GM10248 (cell line): Measurements from ENCODE around the gene PKD2.

Experiments used
- CTCF ChIA-PET: fragments of 300-600 bp; sonication (Branson Sonifier 250); formaldehyde crosslinking; extraction: SDS; loops from one replicate; lab custom pipeline; 2021; ENCODE audit warnings: antibody characterized with exemption; lab: Yijun Ruan, JAX
- POLR2A ChIA-PET: fragments of 350-650 bp; sonication (Branson Sonifier 250); formaldehyde crosslinking; extraction: SDS; loops from one replicate; lab custom pipeline; 2020; ENCODE audit warnings: antibody characterized with exemption; lab: Yijun Ruan, JAX
- DNase-seq: peaks from one replicate; pipeline ENCODE4 v3.0.0; 2012; ENCODE audit errors: extremely low spot score
- TF ChIP-seq, protein P1 (sequence below): IDR thresholded peaks from 2 replicates; pipeline ENCODE4 v1.5.1; 2012; ENCODE audit warnings: mild to moderate bottlenecking, low read depth; ENCODE audit errors: extremely low read depth, missing control alignments, control extremely low read depth

PKD2 gene

DNA sequence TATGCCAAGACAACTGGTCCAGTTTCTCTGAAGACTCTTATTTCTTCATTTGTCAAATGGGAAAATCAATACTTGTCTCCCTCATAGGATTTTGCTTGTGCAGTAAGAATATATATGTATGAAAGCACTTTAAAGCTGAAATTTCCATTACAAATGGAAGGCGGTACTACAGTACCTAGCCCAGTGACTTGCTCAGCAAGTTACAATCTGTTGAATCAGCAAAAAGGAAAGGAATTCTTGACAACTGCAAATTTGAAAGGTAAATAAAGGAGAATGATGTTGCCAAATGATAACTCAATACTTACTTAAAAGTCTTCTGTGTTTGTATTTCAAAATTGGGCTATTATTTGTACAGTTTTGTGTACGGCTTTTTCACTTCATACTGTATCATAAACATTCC is 71.1 kb downstream of the PKD2 start:
- CTCF ChIA-PET: no interaction called here

DNA sequence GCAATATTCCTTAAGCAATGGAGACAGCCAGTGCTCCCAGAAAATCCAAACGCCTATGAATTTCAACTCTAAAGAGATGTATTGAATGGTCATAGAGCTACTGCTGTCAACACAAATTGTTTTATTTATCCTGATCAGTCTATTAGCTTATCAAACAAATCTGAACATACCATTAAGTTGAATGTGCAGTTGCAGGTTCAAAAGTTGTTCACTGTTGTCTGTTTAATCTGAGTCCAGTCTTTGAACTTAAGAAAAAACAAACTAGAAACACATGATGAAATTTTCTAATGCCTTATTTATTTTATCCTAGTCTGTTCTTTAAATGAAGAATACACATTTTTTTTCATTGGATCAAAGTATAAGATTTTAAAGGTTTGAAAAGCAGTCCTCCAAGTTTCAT is 73.2 kb downstream of the PKD2 start:
- CTCF ChIA-PET: no interaction called here

More for the DNA sequence above, 71.1 kb downstream of the PKD2 start:
- TF ChIP-seq, protein P1, sequence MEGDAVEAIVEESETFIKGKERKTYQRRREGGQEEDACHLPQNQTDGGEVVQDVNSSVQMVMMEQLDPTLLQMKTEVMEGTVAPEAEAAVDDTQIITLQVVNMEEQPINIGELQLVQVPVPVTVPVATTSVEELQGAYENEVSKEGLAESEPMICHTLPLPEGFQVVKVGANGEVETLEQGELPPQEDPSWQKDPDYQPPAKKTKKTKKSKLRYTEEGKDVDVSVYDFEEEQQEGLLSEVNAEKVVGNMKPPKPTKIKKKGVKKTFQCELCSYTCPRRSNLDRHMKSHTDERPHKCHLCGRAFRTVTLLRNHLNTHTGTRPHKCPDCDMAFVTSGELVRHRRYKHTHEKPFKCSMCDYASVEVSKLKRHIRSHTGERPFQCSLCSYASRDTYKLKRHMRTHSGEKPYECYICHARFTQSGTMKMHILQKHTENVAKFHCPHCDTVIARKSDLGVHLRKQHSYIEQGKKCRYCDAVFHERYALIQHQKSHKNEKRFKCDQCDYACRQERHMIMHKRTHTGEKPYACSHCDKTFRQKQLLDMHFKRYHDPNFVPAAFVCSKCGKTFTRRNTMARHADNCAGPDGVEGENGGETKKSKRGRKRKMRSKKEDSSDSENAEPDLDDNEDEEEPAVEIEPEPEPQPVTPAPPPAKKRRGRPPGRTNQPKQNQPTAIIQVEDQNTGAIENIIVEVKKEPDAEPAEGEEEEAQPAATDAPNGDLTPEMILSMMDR: no peak
- POLR2A ChIA-PET: no interaction called here
- DNase-seq: no peak

DNA sequence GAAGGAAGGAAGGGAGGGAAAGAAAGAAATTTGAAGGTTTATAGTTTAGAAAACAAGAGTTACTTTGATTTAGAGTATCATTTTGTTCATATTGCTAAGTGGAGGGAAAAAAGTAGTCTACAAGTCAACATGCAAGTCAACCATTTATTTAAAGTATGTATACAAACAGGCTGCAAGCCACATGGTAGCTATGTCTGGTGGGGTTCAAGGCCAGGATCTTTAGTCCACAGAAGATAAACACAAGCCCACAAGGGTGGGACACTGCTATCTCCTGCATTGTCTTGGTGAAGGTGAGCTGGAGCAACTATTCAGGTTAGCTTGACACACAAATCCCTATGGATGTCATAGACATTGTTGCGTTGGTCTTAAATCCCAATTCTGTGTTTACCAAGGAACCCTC is 79.6 kb downstream of the PKD2 start:
- TF ChIP-seq, protein P1: no peak
- ChIA-PET CTCF (no interaction called here), POLR2A (no interaction called here)
- no peak for DNase-seq

More for the DNA sequence above, 73.2 kb downstream of the PKD2 start:
- POLR2A ChIA-PET: no interaction called here
- no peak for DNase-seq
- TF ChIP-seq, protein P1: no peak

DNA sequence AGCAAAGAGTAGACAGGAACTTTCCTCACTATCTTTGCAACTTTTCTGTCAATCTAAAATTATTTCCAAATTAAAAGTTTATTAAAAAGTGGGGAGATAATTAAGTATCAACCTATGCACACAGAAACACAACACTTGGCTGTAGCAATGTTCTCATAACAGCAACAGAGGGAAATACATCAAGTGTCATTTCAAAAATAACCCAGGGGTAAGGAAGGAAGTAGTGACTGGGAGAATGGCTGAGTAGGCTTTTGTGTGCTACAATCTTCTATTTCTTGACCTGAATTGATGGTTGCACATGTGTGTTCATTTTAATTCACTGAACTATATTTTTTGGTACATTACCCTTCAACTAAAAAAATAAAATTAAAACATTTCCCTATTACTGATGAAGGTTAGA is 83.5 kb downstream of the PKD2 start:
- POLR2A ChIA-PET: no interaction called here
- DNase-seq: no peak
- CTCF ChIA-PET: no interaction called here
- TF ChIP-seq, protein P1: no peak

DNA sequence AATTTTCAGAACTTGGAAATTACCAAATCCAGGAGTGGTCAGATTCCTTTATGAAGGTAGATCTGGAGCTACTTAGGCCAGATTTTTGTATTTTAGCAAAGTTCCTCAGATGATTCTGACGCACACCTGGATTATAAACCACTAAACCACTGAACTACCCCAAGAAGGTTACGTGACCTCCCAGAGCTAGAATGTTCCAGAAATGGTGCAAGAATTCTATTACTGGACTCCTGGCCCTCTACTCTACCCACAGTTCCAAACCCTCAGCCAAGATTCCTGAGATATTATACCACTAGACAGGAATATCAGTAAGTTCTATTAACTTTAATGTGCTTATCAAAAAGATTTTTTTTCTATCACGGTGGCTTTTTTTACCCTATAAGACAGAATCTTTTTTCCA is 83.9 kb downstream of the PKD2 start:
- TF ChIP-seq, protein P1: no peak
- POLR2A ChIA-PET: no interaction called here
- CTCF ChIA-PET: no interaction called here
- no peak for DNase-seq

DNA sequence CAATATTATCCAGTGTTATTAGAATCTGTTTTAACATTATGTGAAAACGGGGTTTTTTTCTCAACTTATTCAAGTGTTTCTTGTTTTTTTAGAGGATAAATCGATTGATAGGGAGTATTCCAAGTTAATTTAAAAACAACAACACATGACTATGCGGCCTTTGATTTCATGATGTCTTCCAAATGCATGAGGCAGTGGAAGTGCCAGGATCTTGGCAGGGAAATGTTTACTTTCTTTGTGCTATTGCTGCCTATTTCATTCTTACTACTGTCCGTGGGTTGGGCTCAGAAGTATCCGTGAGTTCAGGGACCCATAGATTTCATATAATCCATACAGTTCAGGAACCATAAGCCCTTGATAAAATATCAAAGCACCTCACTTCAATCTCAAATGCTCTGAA is 86.4 kb downstream of the PKD2 start:
- CTCF ChIA-PET: no interaction called here
- POLR2A ChIA-PET: no interaction called here

DNA sequence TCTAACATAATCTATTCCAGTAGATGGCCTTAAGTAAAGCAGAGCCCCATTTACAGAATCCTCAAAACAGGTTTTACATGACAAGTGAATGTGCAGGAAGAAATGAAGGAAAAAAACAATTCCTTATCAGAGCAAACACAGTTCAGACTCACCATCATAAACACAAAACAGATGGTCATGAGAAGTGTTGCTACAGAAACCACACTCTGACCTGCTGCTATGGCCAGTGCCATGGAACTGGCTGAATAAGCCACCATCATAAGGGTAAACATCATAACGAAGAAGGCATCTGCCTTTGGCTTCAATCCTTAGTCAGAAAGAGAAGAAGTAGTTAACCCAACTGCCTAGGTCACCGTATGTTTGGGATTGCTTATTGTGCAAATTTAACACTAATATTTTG is 89.9 kb downstream of the PKD2 start:
- DNase-seq: no peak
- ChIA-PET CTCF (interaction anchor here (2.2 kb wide), 1 partner anchor 13 kb away, joined by 7 read pairs; no protein-coding TSS in a partner anchor), POLR2A (no interaction called here)
- TF ChIP-seq, protein P1: no peak

More for the DNA sequence above, 86.4 kb downstream of the PKD2 start:
- DNase-seq: no peak
- TF ChIP-seq, protein P1: no peak
